ENCODE data around the gene INSR.
"Not testable (repeated sequence)": the region's sequence is repeated elsewhere in the genome, so short reads cannot be mapped to it uniquely, and the experiment has no call there.

Gene INSR

GRCh38 chr19:7224209-7224686 is 70.0 kb downstream of the INSR start:
- DNase-seq (ENCODE audit: low read depth): peak; percentile 27

GRCh38 chr19:7223429-7223828 is 70.8 kb downstream of the INSR start:
- no peak for DNase-seq (ENCODE audit: low read depth)

DNA sequence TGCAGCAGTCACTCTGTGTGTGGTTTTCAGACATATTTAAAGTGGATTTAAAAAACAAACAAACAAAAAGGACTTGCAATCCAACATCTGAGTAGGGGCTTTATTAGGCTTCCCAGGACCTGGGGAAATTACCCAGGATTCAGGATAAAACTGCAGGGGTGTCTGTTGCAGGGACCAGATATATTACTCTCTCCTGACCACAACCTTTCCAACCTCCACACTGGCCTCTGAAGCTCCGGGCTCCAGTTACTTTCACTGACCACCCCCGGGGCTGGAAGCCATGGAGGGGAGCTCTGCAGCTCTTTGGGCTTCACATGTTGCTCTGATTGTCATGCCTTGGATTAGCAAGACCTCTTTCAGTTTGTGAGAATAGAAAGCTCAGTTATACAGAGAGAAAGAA is 75.2 kb downstream of the INSR start:
- no peak for DNase-seq (ENCODE audit: low read depth)

DNA sequence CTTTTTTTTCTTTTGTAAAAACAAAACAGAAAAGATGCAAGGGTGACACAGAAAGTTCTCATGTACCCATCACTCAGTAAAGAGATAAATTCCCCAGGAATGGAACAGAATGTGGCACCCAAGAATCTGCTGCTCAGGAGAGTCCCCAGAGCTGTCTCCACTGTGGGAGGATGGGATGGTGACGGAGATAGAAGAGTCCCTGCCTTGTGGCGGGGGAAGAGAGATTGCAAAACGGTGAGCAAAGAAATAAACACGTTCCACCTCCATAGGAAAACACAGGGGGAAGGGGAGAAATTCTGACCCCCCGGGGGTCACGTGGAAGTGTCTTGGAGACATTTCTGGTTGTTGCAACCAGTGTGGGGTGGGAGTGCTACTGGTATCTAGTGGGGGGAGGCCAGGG is 76.4 kb downstream of the INSR start:
- DNase-seq (ENCODE audit: low read depth): no peak

DNA sequence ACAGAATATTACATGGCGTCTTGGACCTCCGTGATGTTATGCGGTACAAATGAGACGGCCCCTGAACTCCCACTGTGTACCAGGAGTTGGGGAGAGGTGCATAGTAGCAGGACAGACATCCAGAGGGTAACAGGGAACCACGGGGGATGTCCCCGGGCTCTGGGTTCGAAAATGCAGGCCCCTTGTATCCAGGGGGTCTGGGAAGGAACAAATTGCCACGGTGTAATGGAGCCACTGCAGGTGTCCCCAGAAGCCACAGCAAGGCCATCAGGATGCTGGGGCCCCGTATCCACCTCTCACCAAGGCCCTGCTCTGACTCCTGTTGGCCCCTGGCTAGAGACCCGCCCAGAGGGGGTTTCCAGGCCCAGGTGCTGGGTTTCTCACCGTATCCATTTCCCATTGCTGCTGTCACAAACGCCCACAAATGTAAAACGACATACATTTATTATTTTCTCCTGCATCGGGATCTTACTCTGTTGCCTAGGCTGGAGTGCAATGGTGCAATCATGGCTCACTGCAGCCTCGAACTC is 77.8 kb downstream of the INSR start:
- no peak for DNase-seq (ENCODE audit: low read depth)

- DNase-seq (ENCODE audit: low read depth): no peak
Measured at GRCh38 chr19:7215176-7215575, 79.0 kb downstream of the INSR start.

DNA sequence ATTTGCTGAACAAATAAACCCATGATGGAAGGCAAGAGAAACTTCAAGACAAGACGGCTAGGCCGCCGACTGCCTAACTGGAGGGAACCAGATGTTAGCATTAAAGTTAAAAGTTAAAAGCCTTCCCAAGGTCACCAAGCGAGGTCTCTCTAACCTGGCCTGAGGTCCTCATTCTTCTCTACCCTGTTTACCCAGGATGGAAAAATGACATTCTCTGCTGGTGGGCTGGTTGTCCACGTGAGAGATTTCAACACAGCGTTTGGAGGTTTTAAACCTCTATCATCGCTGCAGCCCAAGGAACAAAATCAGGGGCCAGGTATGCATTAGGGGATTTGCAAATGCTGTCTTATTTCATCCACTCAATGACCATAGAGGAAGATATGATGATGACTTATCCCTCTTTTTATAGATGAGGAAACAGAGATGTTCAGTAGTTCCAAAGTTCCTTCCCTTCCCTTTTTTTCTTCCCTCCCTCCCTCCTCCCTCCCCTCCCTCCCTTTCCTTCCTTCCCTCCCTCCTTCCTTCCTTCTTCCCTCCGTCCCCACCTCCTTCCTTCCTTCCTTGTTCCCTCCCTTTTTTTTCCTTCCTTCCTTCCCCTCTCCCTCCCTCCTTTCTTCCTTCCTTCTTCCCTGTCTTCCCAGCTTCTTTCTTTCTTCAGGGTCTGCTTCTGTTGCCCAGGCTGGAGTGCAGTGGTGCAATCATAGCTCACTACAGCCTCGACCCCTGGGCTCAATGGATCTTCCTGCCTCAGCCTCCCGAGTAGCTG is 79.7 kb downstream of the INSR start:
- no peak for DNase-seq (ENCODE audit: low read depth)

DNA sequence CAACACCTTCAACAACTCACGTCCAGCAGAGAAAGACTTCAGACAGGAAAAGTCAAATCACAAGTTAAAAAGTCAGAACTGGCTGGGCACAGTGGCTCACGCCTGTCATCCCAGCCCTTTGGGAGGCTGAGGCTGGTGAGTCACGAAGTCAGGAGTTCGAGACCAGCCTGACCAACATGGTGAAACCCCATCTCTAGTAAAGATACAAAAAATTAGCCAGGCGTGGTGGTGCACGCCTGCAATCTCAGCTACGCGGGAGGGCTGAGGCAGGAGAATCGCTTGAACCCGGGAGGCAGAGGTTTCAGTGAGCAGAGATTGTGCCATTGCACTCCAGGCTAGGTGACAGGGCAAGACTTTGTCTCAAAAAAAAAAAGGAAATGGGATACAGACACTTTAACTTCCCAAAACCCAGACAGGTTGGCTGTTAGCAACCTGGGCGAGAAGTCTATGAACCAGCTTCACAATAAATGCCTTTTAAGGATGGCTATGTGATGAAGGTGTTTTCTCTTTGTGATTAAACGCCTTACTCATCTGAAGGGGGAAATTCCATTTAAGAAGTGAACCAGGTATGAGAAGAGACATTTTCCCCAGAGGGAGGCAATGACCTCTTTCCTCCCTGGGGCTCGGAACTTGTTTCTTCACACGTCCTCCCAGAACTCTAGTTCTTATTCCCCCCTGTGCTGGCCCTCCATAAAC is 80.4 kb downstream of the INSR start:
- DNase-seq (ENCODE audit: low read depth): no peak

DNA sequence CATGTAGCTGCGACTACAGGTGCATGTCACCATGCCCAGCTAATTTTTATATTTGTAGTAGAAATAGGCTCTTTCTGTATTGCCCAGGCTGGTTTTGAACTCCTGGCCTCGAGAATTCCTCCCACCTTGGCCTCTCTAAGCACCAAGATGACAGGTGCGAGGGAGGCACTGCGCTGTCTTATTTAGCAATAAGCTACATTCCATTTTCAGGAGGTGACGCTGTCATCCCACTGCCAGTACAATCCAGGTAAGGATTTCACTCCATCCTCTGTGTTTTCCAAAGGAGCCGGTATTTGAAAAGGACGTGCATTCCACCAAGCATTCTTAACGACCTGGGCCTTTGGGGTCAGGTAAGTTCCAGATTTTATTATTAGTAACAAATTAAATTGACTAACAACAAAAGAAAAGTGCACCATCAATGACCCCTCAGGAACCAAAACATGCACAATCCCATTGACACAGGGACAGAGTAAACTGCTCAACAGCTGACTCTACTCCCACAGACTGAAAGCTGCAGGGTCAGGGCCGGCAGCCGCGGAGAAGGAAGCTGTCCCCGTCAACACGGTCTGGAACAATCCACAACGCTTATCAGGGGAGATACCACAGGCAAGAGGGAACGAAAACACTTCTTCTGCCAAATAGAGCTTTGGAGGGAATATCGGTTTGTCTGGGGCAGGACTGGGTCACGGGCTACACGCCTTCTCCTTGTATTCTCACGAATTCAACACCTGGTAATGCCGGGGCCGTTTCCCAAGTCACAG is 82.8 kb downstream of the INSR start:
- DNase-seq (ENCODE audit: low read depth): no peak

DNA sequence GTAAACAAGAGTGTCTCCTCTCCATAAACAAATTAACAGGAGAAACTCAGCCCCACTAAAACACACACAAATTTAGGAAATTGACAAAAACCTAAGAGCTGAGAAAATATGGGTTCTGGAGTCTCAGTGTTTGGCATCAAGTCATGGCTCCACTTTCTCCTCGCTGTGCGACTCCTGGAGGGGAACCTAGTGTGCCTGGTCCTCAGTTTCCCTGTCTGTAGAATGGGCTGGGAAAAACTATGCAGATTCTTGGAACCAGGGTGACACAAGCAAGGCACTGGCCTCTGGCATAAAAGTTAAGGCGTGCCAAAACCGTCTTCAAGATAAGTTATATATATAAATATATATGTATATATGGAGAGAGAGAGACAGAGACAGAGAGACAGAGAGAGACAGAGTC is 83.9 kb downstream of the INSR start:
- DNase-seq (ENCODE audit: low read depth): no peak

DNA sequence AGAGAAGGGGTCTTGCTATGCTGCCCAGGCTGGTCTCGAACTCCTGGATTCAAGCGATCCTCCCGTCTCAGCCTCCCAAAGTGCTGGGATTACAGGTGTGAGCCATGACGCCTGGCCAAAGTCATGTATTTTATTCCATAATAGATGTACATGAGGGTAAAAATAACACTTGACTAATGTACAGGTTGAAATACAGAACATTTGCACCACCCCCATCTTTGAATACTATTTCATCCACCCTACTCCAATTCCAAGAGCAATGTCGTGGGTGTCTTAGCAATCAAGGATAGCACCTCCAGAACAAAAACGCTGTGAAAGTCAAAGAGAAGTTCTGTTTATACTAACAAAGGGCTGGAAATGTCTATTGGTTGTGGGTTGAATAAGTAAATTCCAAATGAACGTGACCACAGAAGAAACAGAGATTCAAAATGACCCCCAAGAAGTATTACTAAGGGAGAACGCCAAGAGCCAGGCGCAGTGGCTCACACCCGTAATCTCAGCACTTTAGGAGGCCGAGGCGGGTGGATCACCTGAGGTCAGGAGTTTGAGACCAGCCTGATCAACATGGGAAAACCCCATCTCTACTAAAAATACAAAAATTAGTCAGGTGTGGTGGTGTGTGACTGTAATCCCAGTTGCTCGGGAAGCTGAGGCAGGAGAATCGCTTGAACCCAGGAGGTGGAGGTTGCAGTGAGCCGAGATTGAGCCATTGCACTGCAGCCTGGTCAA is 84.5 kb downstream of the INSR start:
- DNase-seq (ENCODE audit: low read depth): not testable (repeated sequence)

DNA sequence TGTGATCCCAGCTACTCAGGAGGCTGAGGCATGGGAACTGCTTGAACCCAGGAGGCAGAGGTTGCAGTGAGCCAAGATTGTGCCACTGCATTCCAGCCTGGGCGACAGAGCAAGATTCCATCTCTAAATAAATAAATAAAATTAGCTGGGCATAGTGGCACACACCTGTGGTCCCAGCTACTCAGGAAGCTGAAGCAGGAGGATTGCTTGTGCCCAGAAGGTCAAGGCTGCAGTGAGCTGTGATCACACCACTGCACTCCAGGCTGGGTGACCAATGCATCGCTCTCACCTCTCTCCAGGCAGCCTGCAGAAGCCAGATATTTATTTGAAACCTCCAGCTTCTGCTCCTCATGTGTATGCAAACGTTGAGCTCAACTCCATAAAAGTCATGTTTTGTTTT is 85.2 kb downstream of the INSR start:
- not testable (repeated sequence) for DNase-seq (ENCODE audit: low read depth)

DNA sequence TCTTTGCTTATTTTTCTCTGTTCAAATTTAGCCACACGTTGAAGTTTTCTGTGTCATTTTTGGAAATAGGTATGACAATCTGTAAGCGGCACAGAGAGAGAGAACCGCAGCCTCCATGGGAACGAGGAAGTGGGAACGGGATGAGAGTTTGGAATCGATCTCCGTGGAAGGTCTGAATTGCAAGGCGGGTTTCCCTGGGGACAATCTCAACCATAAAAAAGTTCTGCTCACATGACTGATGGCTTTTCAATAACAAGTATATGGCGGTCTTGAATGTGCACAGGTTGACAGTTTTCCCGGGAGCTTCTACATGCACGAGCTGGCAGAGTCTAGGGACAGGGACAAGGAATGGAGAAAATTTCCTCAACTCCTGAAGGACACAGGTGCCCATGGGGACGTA is 90.9 kb downstream of the INSR start:
- no peak for DNase-seq (ENCODE audit: low read depth)

DNA sequence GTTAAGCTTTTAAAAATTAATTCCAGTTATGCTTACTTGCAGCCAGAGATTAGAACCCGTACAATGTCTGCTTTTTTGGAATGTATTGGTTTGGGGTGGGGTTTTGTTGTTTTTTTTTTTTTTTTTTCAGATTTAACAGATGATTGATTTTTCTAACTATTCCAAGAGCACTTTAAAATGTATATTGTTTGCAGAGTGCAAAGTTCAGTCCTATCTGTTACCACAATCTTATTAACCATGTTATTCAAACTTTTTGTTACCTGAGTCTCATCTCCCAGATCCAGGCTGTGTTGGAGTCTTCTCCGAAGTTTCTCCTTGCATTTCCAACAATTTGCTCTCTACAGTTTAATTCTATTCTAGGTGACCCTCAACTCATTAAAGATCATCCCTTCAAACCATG is 91.3 kb downstream of the INSR start:
- DNase-seq (ENCODE audit: low read depth): no peak

- DNase-seq (ENCODE audit: low read depth): no peak
Measured at GRCh38 chr19:7200736-7201135, 93.5 kb downstream of the INSR start.

GRCh38 chr19:7199613-7200533 is 94.3 kb downstream of the INSR start:
- DNase-seq (ENCODE audit: low read depth): no peak

GRCh38 chr19:7197760-7198696 is 96.2 kb downstream of the INSR start:
- peak; percentile 79 for DNase-seq (ENCODE audit: low read depth)

- peak; percentile 91 for DNase-seq (ENCODE audit: low read depth)
Measured at GRCh38 chr19:7197119-7197759, 97.0 kb downstream of the INSR start.

GRCh38 chr19:7196763-7197118 is 97.5 kb downstream of the INSR start:
- DNase-seq (ENCODE audit: low read depth): peak; percentile 3
